H1 (cell line): ENCODE results near the gene OR8B2. TPM values are rescaled to one million over a fixed set of nuclear protein-coding genes. Genes with fewer than 3 reads are reported as not detected.

Source experiments
- BCL11A ChIP-seq, 2 experiments: IDR thresholded peaks; one replicate each; pipeline ENCODE4 v1.6.1; 2011; ENCODE audit warnings: low read depth in 2 of 2, low read length in 2 of 2, mild to moderate bottlenecking in 2 of 2
- POLR2A ChIP-seq, 2 experiments: IDR thresholded peaks; 1 replicate in 1 of 2; 2 replicates in 1 of 2; pipeline ENCODE4 v1.6.1; 2011; ENCODE audit warnings: low read depth in 2 of 2, low read length in 2 of 2, mild to moderate bottlenecking in 2 of 2; ENCODE audit errors: control extremely low read depth in 1 of 2
- polyA plus RNA-seq, 7 experiments: library from polyadenylated mRNA; depleted of rRNA in 3 of 7; stranded (reverse) in 5 of 7; unstranded in 2 of 7; fragments of >200 nt in 5 of 7; fragments of 200-250 nt in 2 of 7; gene quantifications; 1 replicate in 5 of 7; 2 replicates in 1 of 7; 4 replicates in 1 of 7; pipeline versions ENCODE4 v1.2.1 to v1.2.3, GENCODE V29; 2011 to 2013; ENCODE audit warnings: missing spikeins in 2 of 7, mixed read lengths in 2 of 7
- total RNA-seq: library from RNA; stranded (reverse); fragmentation: NEBNext Ultra II Directional; extraction: Animal tissue kit (Norgen Biotek cat#: 25700); gene quantifications from 2 replicates; pipeline ENCODE4 v1.2.1, GENCODE V29; 2021

The OR8B2 gene
- total and polyA plus RNA-seq, 2 of the 8 experiments (the other 6 are each of a cell fraction or from before 2014, with no cell fraction given): not detected

GRCh38 chr11:124402326-124402922 lies 18.1 kb upstream of the OR8B2 start (continued):
- TF ChIP-seq BCL11A (IDR thresholded peaks at IDR 0.05; ENCODE audit: low read depth in 2 of 2, low read length in 2 of 2): no peak
- no peak for TF ChIP-seq POLR2A (IDR thresholded peaks at IDR 0.05; ENCODE audit: control extremely low read depth in 1 of 2, low read depth in 2 of 2, low read length in 2 of 2)
